HEK293 (cell line): ENCODE data around the gene SYNPR.

Experiments used
- CTCF ChIA-PET: fragments of 350-600 bp; formaldehyde crosslinking; extraction: SDS; loops from one replicate; lab custom pipeline; 2021; ENCODE audit warnings: antibody characterized with exemption; lab: Yijun Ruan, JAX
- POLR2A ChIA-PET: fragments of 300-600 bp; formaldehyde crosslinking; extraction: SDS; loops from one replicate; lab custom pipeline; 2020; ENCODE audit warnings: antibody characterized with exemption, inconsistent platforms; lab: Yijun Ruan, JAX
- H3K27ac ChIP-seq: fragments of 200-500 bp; sonication (Bioruptor generic); 2 replicates; pipeline ENCODE4 v1.5.1; 2014; ENCODE audit warnings: low read depth, low read length, control low read depth, inconsistent platforms; ENCODE audit errors: extremely low read depth
- H3K36me3 ChIP-seq, 2 experiments: fragments of 200-500 bp in 1 of 2; sonication (Bioruptor generic) in 1 of 2; 1 replicate in 1 of 2; 2 replicates in 1 of 2; pipeline ENCODE4 v1.5.1; 2014 to 2017; ENCODE audit warnings: inconsistent platforms in 2 of 2, low read length in 2 of 2; ENCODE audit not compliant: control insufficient read depth in 2 of 2, insufficient read depth in 1 of 2
- H3K4me1 ChIP-seq: fragments of 200-500 bp; sonication (Bioruptor generic); 2 replicates; pipeline ENCODE4 v1.5.1; 2014; ENCODE audit warnings: mild to moderate bottlenecking, low read length, inconsistent platforms; ENCODE audit not compliant: control insufficient read depth, insufficient read depth
- H3K4me3 ChIP-seq: 2 replicates; pipeline ENCODE4 v1.5.1; 2011; ENCODE audit warnings: low read depth, mild to moderate bottlenecking, control low read depth, low read length, moderate library complexity
- H3K9me3 ChIP-seq: fragments of 200-500 bp; sonication (Bioruptor generic); 2 replicates; pipeline ENCODE4 v1.5.1; 2014; ENCODE audit warnings: low read depth, low read length, inconsistent platforms; ENCODE audit not compliant: control insufficient read depth, insufficient read depth
- EGR2 ChIP-seq: fragments of 450-650 bp; formaldehyde crosslinking; IDR thresholded peaks from 2 replicates; pipeline ENCODE4 v1.5.1; 2016; ENCODE audit warnings: low read depth, missing biosample characterization, missing genetic modification characterization
- FEZF1 ChIP-seq: fragments of 450-650 bp; formaldehyde crosslinking; IDR thresholded peaks from 2 replicates; pipeline ENCODE4 v1.5.1; 2016; ENCODE audit warnings: missing biosample characterization, missing genetic modification characterization
- RBAK ChIP-seq: fragments of 450-650 bp; formaldehyde crosslinking; IDR thresholded peaks from 2 replicates; pipeline ENCODE4 v1.5.1; 2016; ENCODE audit warnings: missing biosample characterization, missing genetic modification characterization
- REST ChIP-seq: fragments of 450-650 bp; formaldehyde crosslinking; IDR thresholded peaks from 2 replicates; pipeline ENCODE4 v1.5.1; 2016; ENCODE audit warnings: missing biosample characterization, missing genetic modification characterization
- SETDB1 ChIP-seq: IDR thresholded peaks from one replicate; pipeline ENCODE4 v1.6.1; 2017; ENCODE audit warnings: mild to moderate bottlenecking, low read length, moderate library complexity, mixed read lengths; ENCODE audit not compliant: insufficient read length
- SP3 ChIP-seq: fragments of 450-650 bp; formaldehyde crosslinking; IDR thresholded peaks from 2 replicates; pipeline ENCODE4 v1.5.1; 2016; ENCODE audit warnings: missing biosample characterization, missing genetic modification characterization
- ZNF133 ChIP-seq: fragments of 450-650 bp; formaldehyde crosslinking; IDR thresholded peaks from 2 replicates; pipeline ENCODE4 v1.5.1; 2016; ENCODE audit warnings: missing biosample characterization, missing genetic modification characterization
- ZNF19 ChIP-seq: fragments of 450-650 bp; formaldehyde crosslinking; IDR thresholded peaks from 2 replicates; pipeline ENCODE4; 2016; ENCODE audit warnings: missing biosample characterization, missing genetic modification characterization, low read depth
- ZNF280D ChIP-seq: fragments of 450-650 bp; formaldehyde crosslinking; IDR thresholded peaks from 2 replicates; pipeline ENCODE4 v1.5.1; 2016; ENCODE audit warnings: missing biosample characterization, missing genetic modification characterization
- ZNF354C ChIP-seq: fragments of 450-650 bp; formaldehyde crosslinking; IDR thresholded peaks from 2 replicates; pipeline ENCODE4 v1.5.1; 2016; ENCODE audit warnings: missing biosample characterization, missing genetic modification characterization, low read depth, borderline replicate concordance
- ZNF37A ChIP-seq: fragments of 450-650 bp; IDR thresholded peaks from 2 replicates; pipeline ENCODE4 v1.5.1; 2018; ENCODE audit warnings: missing biosample characterization, missing genetic modification characterization
- ZNF510 ChIP-seq: fragments of 450-650 bp; formaldehyde crosslinking; IDR thresholded peaks from 2 replicates; pipeline ENCODE4 v1.5.1; 2018; ENCODE audit warnings: mild to moderate bottlenecking, missing genetic modification characterization, missing biosample characterization; ENCODE audit not compliant: insufficient replicate concordance
- ZNF514 ChIP-seq: fragments of 450-650 bp; formaldehyde crosslinking; IDR thresholded peaks from 2 replicates; pipeline ENCODE4 v1.5.1; 2016; ENCODE audit warnings: missing biosample characterization, missing genetic modification characterization
- ZNF558 ChIP-seq: fragments of 450-650 bp; formaldehyde crosslinking; IDR thresholded peaks from 2 replicates; pipeline ENCODE4 v1.5.1; 2016; ENCODE audit warnings: missing biosample characterization, missing genetic modification characterization
- ZNF580 ChIP-seq: fragments of 450-650 bp; formaldehyde crosslinking; IDR thresholded peaks from 2 replicates; pipeline ENCODE4 v1.5.1; 2016; ENCODE audit warnings: missing biosample characterization, missing genetic modification characterization
- ZNF596 ChIP-seq: fragments of 450-650 bp; IDR thresholded peaks from 2 replicates; pipeline ENCODE4 v1.5.0; 2018; ENCODE audit warnings: missing biosample characterization, mild to moderate bottlenecking, missing genetic modification characterization, moderate library complexity
- ZNF654 ChIP-seq: fragments of 450-650 bp; formaldehyde crosslinking; IDR thresholded peaks from 2 replicates; pipeline ENCODE4 v1.5.1; 2016; ENCODE audit warnings: low read depth, missing biosample characterization, missing genetic modification characterization
- ZNF664 ChIP-seq: fragments of 450-650 bp; formaldehyde crosslinking; IDR thresholded peaks from 2 replicates; pipeline ENCODE4 v1.5.1; 2016; ENCODE audit warnings: missing biosample characterization, missing genetic modification characterization
- ZNF747 ChIP-seq: fragments of 450-650 bp; formaldehyde crosslinking; IDR thresholded peaks from 2 replicates; pipeline ENCODE4 v1.5.1; 2016; ENCODE audit warnings: missing biosample characterization, missing genetic modification characterization
- ZNF791 ChIP-seq: fragments of 450-650 bp; formaldehyde crosslinking; IDR thresholded peaks from 2 replicates; pipeline ENCODE4 v1.5.1; 2016; ENCODE audit warnings: missing biosample characterization, missing genetic modification characterization
- ZNF837 ChIP-seq: fragments of 450-650 bp; formaldehyde crosslinking; IDR thresholded peaks from 2 replicates; pipeline ENCODE4 v1.5.1; 2016; ENCODE audit warnings: missing biosample characterization, missing genetic modification characterization
- ZSCAN18 ChIP-seq: fragments of 450-650 bp; formaldehyde crosslinking; IDR thresholded peaks from 2 replicates; pipeline ENCODE4 v1.5.1; 2016; ENCODE audit warnings: missing biosample characterization, missing genetic modification characterization
- ZXDB ChIP-seq: fragments of 450-650 bp; formaldehyde crosslinking; IDR thresholded peaks from 2 replicates; pipeline ENCODE4 v1.5.1; 2016; ENCODE audit warnings: missing biosample characterization, missing genetic modification characterization

The SYNPR gene

GRCh38 chr3:63609408-63609807, 331.3 kb downstream of the SYNPR start (continued):
- TF ChIP-seq ZNF580 (no peak), ZXDB (tag by site-specific recombination) (no peak), ZNF654 (tag by site-specific recombination) (no peak), ZNF747 (no peak), ZNF514 (tag by site-specific recombination) (no peak)

- no peak overlapping the region for H3K27ac ChIP-seq
- CTCF ChIA-PET, result no interaction called here
- H3K36me3 ChIP-seq, result no peaks in the 10 kb centered on the region
- H3K9me3 ChIP-seq, result no peaks in the 10 kb centered on the region
- POLR2A ChIA-PET, result no interaction called here
- no peak overlapping the region for H3K4me3 ChIP-seq
- no peak for TF ChIP-seq ZNF837 (tag by site-specific recombination)
- TF ChIP-seq ZNF558, result no peak
- no peak for TF ChIP-seq ZNF354C (tag by site-specific recombination)
- H3K4me1 ChIP-seq, result no peaks in the 10 kb centered on the region
Observed at GRCh38 chr3:63609834-63610233, 331.7 kb downstream of the SYNPR start.

- POLR2A ChIA-PET, result no interaction called here
- no peaks in the 10 kb centered on the region for H3K4me1 ChIP-seq
- TF ChIP-seq REST (peak; percentile 36; the same call in 1 of the 2 replicates), ZNF596 (tag by site-specific recombination) (no peak), ZNF19 (tag by site-specific recombination) (no peak), RBAK (tag by site-specific recombination) (no peak)
- TF ChIP-seq, all 188 proteins: peak for 1
- Histone ChIP-seq H3K36me3 (no peaks in the 10 kb centered on the region), H3K27ac (no peak overlapping the region), H3K9me3 (no peaks in the 10 kb centered on the region), H3K4me3 (no peak overlapping the region)
- CTCF ChIA-PET, result interaction anchor here (0.5 kb wide), 1 partner anchor 53 kb away, joined by 3 read pairs; no protein-coding TSS in a partner anchor
Observed at GRCh38 chr3:63611382-63611781, 333.3 kb downstream of the SYNPR start.

- POLR2A ChIA-PET, result no interaction called here
- Histone ChIP-seq H3K4me1 (no peaks in the 10 kb centered on the region), H3K36me3 (no peaks in the 10 kb centered on the region), H3K9me3 (no peaks in the 10 kb centered on the region), H3K27ac (no peak overlapping the region), H3K4me3 (no peak overlapping the region)
- CTCF ChIA-PET, result no interaction called here
- TF ChIP-seq SP3 (tag by site-specific recombination), result no peak
- TF ChIP-seq ZNF37A (tag by site-specific recombination), result no peak
- no peak for TF ChIP-seq FEZF1 (tag by site-specific recombination)
- TF ChIP-seq ZNF510 (tag by site-specific recombination), result no peak
- no peak for TF ChIP-seq SETDB1
- no peak for TF ChIP-seq ZSCAN18 (tag by site-specific recombination)
- TF ChIP-seq ZNF664 (tag by site-specific recombination), result no peak
- TF ChIP-seq ZNF654 (tag by site-specific recombination), result no peak
- no peak for TF ChIP-seq EGR2
- TF ChIP-seq ZNF280D (tag by site-specific recombination), result no peak
- TF ChIP-seq ZNF791 (tag by site-specific recombination), result no peak
- no peak for TF ChIP-seq ZNF133 (tag by site-specific recombination)
Observed at GRCh38 chr3:63613561-63613960, 335.5 kb downstream of the SYNPR start.
